Caco-2 (cell line): ENCODE results near the gene SPATA18. TPM values are rescaled to one million over a fixed set of nuclear protein-coding genes. Genes with fewer than 3 reads are reported as not detected.

ENCODE experiments used
- BruUV-seq: library from RNA; stranded (reverse); fragments of 400-500 nt; replicated peaks from 2 replicates; lab custom pipeline; 2021; lab: Mats Ljungman, UMichigan
- CTCF ChIA-PET: fragments of 300-600 bp; sonication (Branson Sonifier 250); formaldehyde crosslinking; loops from one replicate; lab custom pipeline; 2022; ENCODE audit warnings: antibody characterized with exemption; lab: Charles Lee
- POLR2A ChIA-PET: fragments of 300-600 bp; sonication (Branson Sonifier 250); formaldehyde crosslinking; loops from one replicate; lab custom pipeline; 2022; ENCODE audit warnings: antibody characterized with exemption; lab: Charles Lee
- DNase-seq, 2 experiments: peaks; one replicate each; pipeline versions ENCODE4 v3.0.0 to v3.0.0-alpha.2; 2020 to 2022
- H3K27me3 ChIP-seq: replicated peaks from 2 replicates; pipeline ENCODE4 v1.6.0; 2011; ENCODE audit warnings: low read length; ENCODE audit not compliant: control insufficient read depth, insufficient read depth
- H3K36me3 ChIP-seq: 2 replicates; pipeline ENCODE4 v1.5.1; 2011; ENCODE audit warnings: low read length; ENCODE audit not compliant: control insufficient read depth, insufficient read depth
- H3K4me1 ChIP-seq: fragments of 250-450 bp; sonication (Bioruptor Pico); 2 replicates; pipeline ENCODE4 v1.5.1; 2020; ENCODE audit warnings: mild to moderate bottlenecking
- H3K4me3 ChIP-seq: 2 replicates; pipeline ENCODE4 v1.5.1; 2011; ENCODE audit warnings: low read depth, mild to moderate bottlenecking, control low read depth, low read length
- H3K9me3 ChIP-seq: fragments of 250-450 bp; sonication (Bioruptor Pico); 2 replicates; pipeline ENCODE4 v1.5.1; 2020; ENCODE audit warnings: mild to moderate bottlenecking, moderate library complexity
- H3K27ac Mint-ChIP-seq: one replicate; pipeline ENCODE4 v1.8.0; 2022; ENCODE audit warnings: mixed read lengths; ENCODE audit not compliant: unreplicated experiment
- H3K27me3 Mint-ChIP-seq: one replicate; pipeline ENCODE4 v1.8.0; 2022; ENCODE audit warnings: mixed read lengths; ENCODE audit not compliant: insufficient read depth, unreplicated experiment
- H3K36me3 Mint-ChIP-seq: one replicate; pipeline ENCODE4 v1.8.0; 2022; ENCODE audit warnings: mild to moderate bottlenecking, mixed read lengths; ENCODE audit not compliant: insufficient read depth, unreplicated experiment
- H3K4me1 Mint-ChIP-seq: one replicate; pipeline ENCODE4 v1.8.0; 2022; ENCODE audit warnings: low read depth, mixed read lengths; ENCODE audit not compliant: unreplicated experiment
- H3K4me3 Mint-ChIP-seq: one replicate; pipeline ENCODE4 v1.8.0; 2022; ENCODE audit warnings: mild to moderate bottlenecking, moderate library complexity, mixed read lengths; ENCODE audit not compliant: unreplicated experiment
- H3K9me3 Mint-ChIP-seq: one replicate; pipeline ENCODE4 v1.8.0; 2022; ENCODE audit warnings: mixed read lengths; ENCODE audit not compliant: unreplicated experiment
- intact Hi-C: fragments of 100-400 bp; cut with micrococcal nuclease; formaldehyde crosslinking; loops from one replicate; pipeline ENCODE4 v1.10.0; 2022; ENCODE audit not compliant: unreplicated experiment
- total RNA-seq: library from RNA; stranded (reverse); gene quantifications from 2 replicates; pipeline ENCODE4 v1.2.3, GENCODE V29; 2022
- TF ChIP-seq, protein P1 (sequence below), 2 experiments: fragments of 200-600 bp in 1 of 2; IDR thresholded peaks; 1 replicate in 1 of 2; 2 replicates in 1 of 2; pipeline versions ENCODE4 v1.5.1 to v1.8.0; 2011 to 2022; ENCODE audit warnings: antibody characterized with exemption in 1 of 2, control low read depth in 1 of 2, inconsistent platforms in 1 of 2, low read depth in 1 of 2, low read length in 1 of 2, mild to moderate bottlenecking in 1 of 2, moderate library complexity in 1 of 2; ENCODE audit not compliant: insufficient read depth in 1 of 2, severe bottlenecking in 1 of 2, unreplicated experiment in 1 of 2

SPATA18 gene
- total RNA-seq, 1 experiment from 2014 or later = not detected

DNA sequence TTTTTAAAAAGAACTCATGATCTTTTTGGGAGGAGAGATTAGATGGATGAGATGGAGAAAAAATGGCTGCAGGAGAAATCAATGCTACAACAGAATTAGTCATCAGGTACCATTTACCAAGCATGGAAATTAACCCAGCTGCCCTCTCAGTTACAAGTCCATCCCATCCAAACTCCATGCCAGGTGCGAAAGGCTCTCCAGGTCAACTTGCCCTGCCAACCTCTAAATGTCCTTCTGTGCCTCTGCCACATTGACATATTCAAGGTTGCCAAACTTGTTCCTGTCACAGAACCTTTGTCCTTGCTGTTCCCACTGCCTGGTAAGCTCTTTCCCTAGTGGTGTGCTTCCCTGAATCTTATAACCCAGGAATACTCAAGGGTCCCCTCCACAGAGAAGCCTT, 7.2 kb downstream of the SPATA18 start:
- Mint-ChIP-seq H3K4me1 (no peaks in the 10 kb centered on the region), H3K36me3 (no peaks in the 10 kb centered on the region), H3K27ac (no peak overlapping the region), H3K27me3 (peaks cover 25% of the 10 kb centered on the region), H3K9me3 (no peaks in the 10 kb centered on the region), H3K4me3 (no peak overlapping the region)
- intact Hi-C loops = no loop called here
- DNase-seq = no peak
- BruUV-seq = no TSS peak
- TF ChIP-seq, protein P1, sequence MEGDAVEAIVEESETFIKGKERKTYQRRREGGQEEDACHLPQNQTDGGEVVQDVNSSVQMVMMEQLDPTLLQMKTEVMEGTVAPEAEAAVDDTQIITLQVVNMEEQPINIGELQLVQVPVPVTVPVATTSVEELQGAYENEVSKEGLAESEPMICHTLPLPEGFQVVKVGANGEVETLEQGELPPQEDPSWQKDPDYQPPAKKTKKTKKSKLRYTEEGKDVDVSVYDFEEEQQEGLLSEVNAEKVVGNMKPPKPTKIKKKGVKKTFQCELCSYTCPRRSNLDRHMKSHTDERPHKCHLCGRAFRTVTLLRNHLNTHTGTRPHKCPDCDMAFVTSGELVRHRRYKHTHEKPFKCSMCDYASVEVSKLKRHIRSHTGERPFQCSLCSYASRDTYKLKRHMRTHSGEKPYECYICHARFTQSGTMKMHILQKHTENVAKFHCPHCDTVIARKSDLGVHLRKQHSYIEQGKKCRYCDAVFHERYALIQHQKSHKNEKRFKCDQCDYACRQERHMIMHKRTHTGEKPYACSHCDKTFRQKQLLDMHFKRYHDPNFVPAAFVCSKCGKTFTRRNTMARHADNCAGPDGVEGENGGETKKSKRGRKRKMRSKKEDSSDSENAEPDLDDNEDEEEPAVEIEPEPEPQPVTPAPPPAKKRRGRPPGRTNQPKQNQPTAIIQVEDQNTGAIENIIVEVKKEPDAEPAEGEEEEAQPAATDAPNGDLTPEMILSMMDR (IDR thresholded peaks at IDR 0.05; ENCODE audit: insufficient read depth in 1 of 2, low read depth in 1 of 2, low read length in 1 of 2, severe bottlenecking in 1 of 2, unreplicated experiment in 1 of 2) = no peak
- Histone ChIP-seq H3K4me3 (no peak overlapping the region), H3K9me3 (no peaks in the 10 kb centered on the region), H3K27me3 (no peaks in the 10 kb centered on the region), H3K36me3 (no peaks in the 10 kb centered on the region), H3K4me1 (no peaks in the 10 kb centered on the region)
- CTCF ChIA-PET = no interaction called here
- POLR2A ChIA-PET = no interaction called here

GRCh38 chr4:52059372-52059771, 8.3 kb downstream of the SPATA18 start:
- peaks cover 20% of the 10 kb centered on the region for H3K27me3 Mint-ChIP-seq

GRCh38 chr4:52069571-52069970, 18.5 kb downstream of the SPATA18 start:
- Mint-ChIP-seq H3K27me3 (peaks cover 29% of the 10 kb centered on the region), H3K4me1 (no peaks in the 10 kb centered on the region), H3K27ac (no peak overlapping the region), H3K4me3 (no peak overlapping the region), H3K9me3 (no peaks in the 10 kb centered on the region), H3K36me3 (no peaks in the 10 kb centered on the region)
- intact Hi-C loops = no loop called here
- Histone ChIP-seq H3K4me1 (no peaks in the 10 kb centered on the region), H3K27me3 (no peaks in the 10 kb centered on the region), H3K36me3 (no peaks in the 10 kb centered on the region), H3K9me3 (no peaks in the 10 kb centered on the region), H3K4me3 (no peak overlapping the region)
- BruUV-seq = no TSS peak
- no peak for DNase-seq
- ChIA-PET CTCF (no interaction called here), POLR2A (no interaction called here)
- TF ChIP-seq, protein P1 (IDR thresholded peaks at IDR 0.05; ENCODE audit: insufficient read depth in 1 of 2, low read depth in 1 of 2, low read length in 1 of 2, severe bottlenecking in 1 of 2, unreplicated experiment in 1 of 2) = no peak

More at GRCh38 chr4:52059372-52059771, 8.3 kb downstream of the SPATA18 start:
- intact Hi-C loops = no loop called here
- no peak overlapping the region for H3K27ac Mint-ChIP-seq
- BruUV-seq = no TSS peak
- H3K36me3 ChIP-seq = no peaks in the 10 kb centered on the region
- no peaks in the 10 kb centered on the region for H3K4me1 Mint-ChIP-seq
- TF ChIP-seq, protein P1 (IDR thresholded peaks at IDR 0.05; ENCODE audit: insufficient read depth in 1 of 2, low read depth in 1 of 2, low read length in 1 of 2, severe bottlenecking in 1 of 2, unreplicated experiment in 1 of 2) = no peak
- H3K4me3 Mint-ChIP-seq = no peak overlapping the region
- no peaks in the 10 kb centered on the region for H3K27me3 ChIP-seq
- no peaks in the 10 kb centered on the region for H3K36me3 Mint-ChIP-seq
- ChIA-PET CTCF (no interaction called here), POLR2A (no interaction called here)
- no peaks in the 10 kb centered on the region for H3K9me3 ChIP-seq
- H3K4me3 ChIP-seq = no peak overlapping the region
- H3K4me1 ChIP-seq = no peaks in the 10 kb centered on the region
- H3K9me3 Mint-ChIP-seq = no peaks in the 10 kb centered on the region
- DNase-seq = no peak
